DND-41 (cell line): ENCODE results near the gene PRPF40B.
"Not testable (repeated sequence)": the region's sequence is repeated elsewhere in the genome, so short reads cannot be mapped to it uniquely, and the experiment has no call there.

Experiments
- CTCF ChIP-seq: IDR thresholded peaks from 2 replicates; pipeline ENCODE4 v1.5.1; 2012; ENCODE audit warnings: borderline replicate concordance, low read length, moderate library complexity, mild to moderate bottlenecking; ENCODE audit not compliant: poor library complexity, severe bottlenecking; ENCODE audit errors: extremely low read depth
- EZH2 ChIP-seq: IDR thresholded peaks from 3 replicates; pipeline ENCODE4 v1.6.1; 2012; ENCODE audit warnings: borderline replicate concordance, low read depth, mild to moderate bottlenecking, moderate library complexity, low read length, inconsistent platforms; ENCODE audit not compliant: severe bottlenecking

- TF ChIP-seq CTCF, EZH2: not testable (repeated sequence)
These were observed 12.6 kb upstream of the PRPF40B start for GRCh38 chr12:49610785-49611184.
